Retinal pigment epithelial cell (primary cell): ENCODE results near the gene METRN.

Source experiments
- DNase-seq: peaks from one replicate; pipeline ENCODE4 v3.0.0-alpha.2; 2010; ENCODE audit warnings: low read depth
- H3K4me3 ChIP-seq: 2 replicates; pipeline ENCODE4 v1.5.1; 2011; ENCODE audit warnings: mild to moderate bottlenecking, low read length, control low read depth, moderate library complexity
- TF ChIP-seq, protein P1 (sequence below): conservative IDR thresholded peaks from 2 replicates; pipeline ENCODE4 v1.5.1; 2011; ENCODE audit warnings: low read depth, low read length, control low read depth, inconsistent platforms

Gene METRN

DNA sequence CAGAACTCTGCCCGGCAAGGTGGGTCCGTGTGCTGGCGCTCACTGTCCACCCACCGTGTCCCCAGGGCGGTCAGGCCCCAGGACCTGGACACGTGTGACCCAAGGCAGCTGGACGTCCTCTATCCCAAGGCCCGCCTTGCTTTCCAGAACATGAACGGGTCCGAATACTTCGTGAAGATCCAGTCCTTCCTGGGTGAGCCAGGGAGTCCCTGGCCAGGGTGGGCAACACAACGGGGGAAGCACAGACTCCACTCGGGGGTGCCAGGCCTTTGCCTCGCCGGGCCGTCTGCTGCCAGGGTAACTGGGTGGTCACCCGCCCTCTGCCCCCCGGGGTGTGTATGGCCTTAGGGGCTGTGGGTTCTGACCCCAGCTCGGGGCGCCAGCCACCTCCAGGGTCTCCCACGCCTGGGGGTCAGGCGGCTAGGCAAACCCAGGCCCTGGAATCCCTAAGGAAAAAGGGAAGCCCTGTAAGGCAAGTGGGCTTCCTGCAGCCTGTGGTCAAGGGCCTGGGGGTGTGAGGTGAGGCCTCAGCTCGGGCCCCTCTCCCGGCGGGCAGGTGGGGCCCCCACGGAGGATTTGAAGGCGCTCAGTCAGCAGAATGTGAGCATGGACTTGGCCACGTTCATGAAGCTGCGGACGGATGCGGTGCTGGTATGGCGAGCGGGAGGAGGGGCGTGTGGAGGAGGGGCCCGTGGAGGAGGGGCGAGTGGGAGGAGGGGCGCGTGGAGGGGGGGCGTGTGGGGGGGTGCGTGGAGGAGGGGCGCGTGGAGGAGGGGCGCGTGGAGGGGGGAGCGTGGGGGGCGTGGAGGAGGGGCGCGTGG lies 52.1 kb downstream of the METRN start:
- DNase-seq, result no peak
- TF ChIP-seq, protein P1, sequence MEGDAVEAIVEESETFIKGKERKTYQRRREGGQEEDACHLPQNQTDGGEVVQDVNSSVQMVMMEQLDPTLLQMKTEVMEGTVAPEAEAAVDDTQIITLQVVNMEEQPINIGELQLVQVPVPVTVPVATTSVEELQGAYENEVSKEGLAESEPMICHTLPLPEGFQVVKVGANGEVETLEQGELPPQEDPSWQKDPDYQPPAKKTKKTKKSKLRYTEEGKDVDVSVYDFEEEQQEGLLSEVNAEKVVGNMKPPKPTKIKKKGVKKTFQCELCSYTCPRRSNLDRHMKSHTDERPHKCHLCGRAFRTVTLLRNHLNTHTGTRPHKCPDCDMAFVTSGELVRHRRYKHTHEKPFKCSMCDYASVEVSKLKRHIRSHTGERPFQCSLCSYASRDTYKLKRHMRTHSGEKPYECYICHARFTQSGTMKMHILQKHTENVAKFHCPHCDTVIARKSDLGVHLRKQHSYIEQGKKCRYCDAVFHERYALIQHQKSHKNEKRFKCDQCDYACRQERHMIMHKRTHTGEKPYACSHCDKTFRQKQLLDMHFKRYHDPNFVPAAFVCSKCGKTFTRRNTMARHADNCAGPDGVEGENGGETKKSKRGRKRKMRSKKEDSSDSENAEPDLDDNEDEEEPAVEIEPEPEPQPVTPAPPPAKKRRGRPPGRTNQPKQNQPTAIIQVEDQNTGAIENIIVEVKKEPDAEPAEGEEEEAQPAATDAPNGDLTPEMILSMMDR, result no peak

DNA sequence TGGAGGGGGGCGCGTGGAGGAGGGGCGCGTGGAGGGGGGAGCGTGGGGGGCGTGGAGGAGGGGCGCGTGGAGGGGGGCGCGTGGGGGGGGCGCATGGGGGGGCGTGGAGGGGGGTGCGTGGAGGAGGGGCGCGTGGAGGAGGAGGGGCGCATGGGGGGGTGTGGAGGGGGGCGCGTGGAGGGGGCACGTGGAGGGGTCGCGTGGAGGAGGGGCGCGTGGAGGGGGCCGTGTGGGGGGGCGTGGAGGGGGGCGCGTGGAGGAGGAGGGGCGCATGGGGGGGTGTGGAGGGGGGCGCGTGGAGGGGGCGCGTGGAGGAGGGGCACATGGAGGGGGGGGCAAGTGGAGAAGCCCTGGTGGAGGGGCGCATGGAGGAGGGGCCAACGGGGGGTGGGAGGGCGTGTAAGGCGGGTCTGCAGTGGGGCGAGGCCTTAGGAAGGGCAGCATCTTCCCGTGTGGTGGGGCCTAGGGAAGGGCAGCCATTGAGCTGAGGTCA lies 52.9 kb downstream of the METRN start:
- TF ChIP-seq, protein P1, result no peak
- no peak overlapping the region for H3K4me3 ChIP-seq
- no peak for DNase-seq

More for the DNA sequence above, 52.1 kb downstream of the METRN start:
- H3K4me3 ChIP-seq, result no peak overlapping the region

DNA sequence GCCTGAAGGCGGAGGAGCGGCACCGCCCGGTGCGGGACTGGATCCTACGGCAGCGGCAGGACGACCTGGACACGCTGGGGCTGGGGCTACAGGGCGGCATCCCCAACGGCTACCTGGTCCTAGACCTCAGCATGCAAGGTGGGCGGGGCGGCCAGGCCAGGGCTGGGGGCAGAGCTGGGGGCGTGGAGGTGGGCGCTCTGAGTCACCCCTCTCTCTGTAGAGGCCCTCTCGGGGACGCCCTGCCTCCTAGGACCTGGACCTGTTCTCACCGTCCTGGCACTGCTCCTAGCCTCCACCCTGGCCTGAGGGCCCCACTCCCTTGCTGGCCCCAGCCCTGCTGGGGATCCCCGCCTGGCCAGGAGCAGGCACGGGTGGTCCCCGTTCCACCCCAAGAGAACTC lies 53.5 kb downstream of the METRN start:
- DNase-seq, result no peak
- TF ChIP-seq, protein P1, result no peak
- no peak overlapping the region for H3K4me3 ChIP-seq
